HG03280 (cell line): Measurements from ENCODE around the gene RAPGEF2.
A peak's percentile ranks its signal among the peaks of the same experiment; 100 is the strongest.
"Not testable (repeated sequence)": the region's sequence is repeated elsewhere in the genome, so short reads cannot be mapped to it uniquely, and the experiment has no call there.

ENCODE experiments used
- ATAC-seq: cut with Tn5 transposase; IDR thresholded peaks from one replicate; pipeline ENCODE4 v1.9.1; 2021; ENCODE audit warnings: mild to moderate bottlenecking, moderate library complexity; ENCODE audit not compliant: unreplicated experiment

The RAPGEF2 gene

GRCh38 chr4:159097144-159097543 is 5.7 kb upstream of the RAPGEF2 start:
- no peak for ATAC-seq

- ATAC-seq: no peak
These were observed 5.1 kb upstream of the RAPGEF2 start for GRCh38 chr4:159097785-159098184.

GRCh38 chr4:159098482-159099127 is 4.3 kb upstream of the RAPGEF2 start:
- ATAC-seq: no peak

GRCh38 chr4:159101988-159102621 is 774 bp upstream of the RAPGEF2 start:
- ATAC-seq: no peak

- peak; percentile 29 for ATAC-seq
These were observed 608 bp downstream of the RAPGEF2 start for GRCh38 chr4:159103384-159103990.

GRCh38 chr4:159104694-159105414 is 2.0 kb downstream of the RAPGEF2 start:
- no peak for ATAC-seq

- ATAC-seq: no peak
These were observed 2.9 kb downstream of the RAPGEF2 start for GRCh38 chr4:159105761-159106243.

- ATAC-seq: no peak
These were observed 3.8 kb downstream of the RAPGEF2 start for GRCh38 chr4:159106636-159107035.

- ATAC-seq: no peak
These were observed 4.5 kb downstream of the RAPGEF2 start for GRCh38 chr4:159107203-159107925.

- ATAC-seq: no peak
These were observed 5.2 kb downstream of the RAPGEF2 start for GRCh38 chr4:159108124-159108523.

GRCh38 chr4:159110961-159111360 is 8.1 kb downstream of the RAPGEF2 start:
- no peak for ATAC-seq

GRCh38 chr4:159111416-159111815 is 8.5 kb downstream of the RAPGEF2 start:
- ATAC-seq: no peak

- not testable (repeated sequence) for ATAC-seq
These were observed 10.5 kb downstream of the RAPGEF2 start for GRCh38 chr4:159113366-159113765.

- not testable (repeated sequence) for ATAC-seq
These were observed 13.2 kb downstream of the RAPGEF2 start for GRCh38 chr4:159116098-159116497.

- ATAC-seq: not testable (repeated sequence)
These were observed 13.8 kb downstream of the RAPGEF2 start for GRCh38 chr4:159116693-159117092.

- ATAC-seq: no peak
These were observed 14.7 kb downstream of the RAPGEF2 start for GRCh38 chr4:159117564-159117963.

- ATAC-seq: no peak
These were observed 15.1 kb downstream of the RAPGEF2 start for GRCh38 chr4:159117968-159118367.

- ATAC-seq: no peak
These were observed 18.5 kb downstream of the RAPGEF2 start for GRCh38 chr4:159121371-159121770.

GRCh38 chr4:159126716-159127115 is 23.8 kb downstream of the RAPGEF2 start:
- ATAC-seq: no peak

GRCh38 chr4:159127745-159128518 is 25.1 kb downstream of the RAPGEF2 start:
- ATAC-seq: no peak
